Activated CD4-positive, CD25-positive, alpha-beta regulatory T cell (primary cell): Measurements from ENCODE around the gene RAF1.
"Not testable (repeated sequence)": the region's sequence is repeated elsewhere in the genome, so short reads cannot be mapped to it uniquely, and the experiment has no call there.

Experiments
- DNase-seq, 4 experiments: peaks; one replicate each; lab custom pipeline; 2025; lab: John Stamatoyannopoulos, UW

The RAF1 gene

DNA sequence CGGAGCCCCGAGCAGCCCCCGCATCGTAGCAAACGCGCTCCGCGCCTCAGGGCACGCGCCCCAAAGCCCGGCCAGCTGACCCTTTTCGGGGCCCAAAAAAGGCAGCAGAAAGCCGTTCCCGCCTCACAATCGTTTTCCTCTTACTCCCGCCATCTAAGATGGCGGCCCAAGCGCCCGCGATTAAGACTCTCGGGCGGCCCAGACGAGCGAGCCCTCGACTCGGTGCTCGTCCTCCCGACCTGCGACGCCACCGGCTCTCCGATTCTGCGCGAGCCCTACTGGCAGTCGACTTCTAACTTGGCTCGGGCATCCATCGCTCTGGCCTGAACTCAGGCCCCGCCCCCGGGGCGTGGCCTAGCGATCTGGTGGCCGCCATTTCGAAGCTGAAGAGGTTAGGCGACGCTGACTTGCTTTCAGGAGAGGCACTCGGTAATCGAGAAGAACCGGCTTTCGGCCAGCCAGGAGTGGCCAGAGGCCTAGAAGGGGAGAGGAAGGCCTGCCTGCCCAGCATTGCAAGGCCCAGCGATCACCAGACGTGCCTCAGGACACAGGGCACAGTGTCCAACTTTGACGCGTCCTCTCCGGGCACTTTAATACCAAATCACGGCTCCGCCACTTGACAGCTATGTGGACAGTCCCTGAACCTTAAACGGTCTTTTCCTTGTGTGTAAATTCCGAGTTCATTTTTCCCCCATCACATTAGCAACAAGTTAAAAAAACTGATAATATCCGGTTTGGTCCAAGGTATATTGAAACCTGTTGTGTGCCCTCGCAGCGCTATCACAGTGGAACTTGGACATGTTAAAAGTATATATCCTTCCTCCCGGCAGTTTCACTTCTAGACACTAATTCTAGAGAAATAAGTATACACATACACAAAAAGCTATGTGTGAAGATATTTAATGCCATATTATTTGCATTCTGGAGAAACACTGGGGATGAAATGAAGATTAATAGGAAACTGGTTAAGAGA, at the start of gene RAF1:
TSS of gene RAF1 (minus strand) at position 182 of the 973 bp plus-strand sequence. CDS start 45,396 bp downstream, outside the sequence.
- DNase-seq: peak; percentile 94 to 98 (median 96)

DNA sequence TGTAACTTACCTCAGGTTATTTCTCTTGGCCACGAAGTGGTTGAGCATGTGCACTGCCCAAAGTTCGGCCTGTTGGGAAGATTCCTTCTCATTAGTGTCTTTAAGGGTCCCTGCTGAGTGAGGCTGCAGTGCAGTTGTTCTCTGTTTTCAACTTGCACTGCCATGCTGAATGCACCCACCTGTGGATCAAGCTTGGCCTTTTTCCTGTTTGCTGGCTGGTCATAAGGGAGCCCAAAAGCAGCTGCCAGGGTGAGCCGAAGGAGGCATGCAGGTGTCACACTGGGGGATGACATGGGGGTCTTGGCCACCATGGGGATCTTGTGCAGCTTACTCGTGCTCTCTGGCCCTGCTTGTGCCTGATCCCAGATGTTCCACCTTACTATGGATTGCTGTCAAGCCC, 46.1 kb upstream of the RAF1 start:
- no peak for DNase-seq

DNA sequence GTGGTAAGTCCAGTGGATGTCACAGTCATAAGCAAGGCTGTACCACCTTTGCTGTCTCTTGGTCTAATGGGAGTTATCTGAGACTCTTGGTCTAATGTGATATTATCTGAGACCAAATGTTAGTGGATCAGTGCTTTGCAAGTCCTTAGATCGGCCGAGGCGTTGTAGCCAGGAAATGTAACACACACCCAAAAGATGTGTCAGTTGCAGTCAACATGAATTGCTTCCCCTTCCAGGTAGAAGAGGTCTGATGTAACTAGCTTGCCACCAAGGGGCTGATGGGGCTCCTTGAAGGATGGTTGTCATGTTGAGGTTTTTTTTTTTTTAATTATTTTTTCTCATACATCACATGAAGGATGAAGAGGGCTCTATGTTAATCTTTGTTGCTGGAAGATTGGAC, 45.4 kb upstream of the RAF1 start:
- no peak for DNase-seq

DNA sequence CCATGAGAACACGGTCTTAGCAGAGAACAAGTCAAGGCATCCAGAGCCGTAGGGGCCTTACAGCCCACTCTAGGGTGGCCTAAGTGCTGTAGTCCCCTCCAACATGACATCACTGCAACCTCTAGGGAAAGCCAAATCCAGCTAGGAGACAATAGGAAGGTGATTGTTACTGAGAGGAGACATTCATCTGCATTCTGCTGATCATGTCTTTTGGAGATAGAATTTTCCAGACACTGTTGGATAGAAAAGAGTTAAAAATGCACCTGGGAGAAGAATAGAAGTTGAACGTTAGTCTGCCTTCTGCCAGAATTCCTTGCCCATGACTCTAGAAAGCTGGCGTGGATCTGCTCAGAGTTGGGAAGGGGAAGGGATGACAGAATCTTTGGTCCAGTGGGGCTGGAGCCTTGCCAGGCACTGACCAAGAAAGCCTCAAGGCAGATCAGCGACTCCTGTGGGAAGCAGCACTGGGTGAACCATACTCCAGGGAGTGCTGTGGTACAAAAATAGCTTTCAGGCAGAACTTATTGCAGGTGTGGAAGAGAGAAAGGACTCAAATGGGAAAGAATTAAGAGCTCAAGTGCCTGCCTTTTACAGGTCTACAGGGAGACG, 44.8 kb upstream of the RAF1 start:
- DNase-seq: no peak

DNA sequence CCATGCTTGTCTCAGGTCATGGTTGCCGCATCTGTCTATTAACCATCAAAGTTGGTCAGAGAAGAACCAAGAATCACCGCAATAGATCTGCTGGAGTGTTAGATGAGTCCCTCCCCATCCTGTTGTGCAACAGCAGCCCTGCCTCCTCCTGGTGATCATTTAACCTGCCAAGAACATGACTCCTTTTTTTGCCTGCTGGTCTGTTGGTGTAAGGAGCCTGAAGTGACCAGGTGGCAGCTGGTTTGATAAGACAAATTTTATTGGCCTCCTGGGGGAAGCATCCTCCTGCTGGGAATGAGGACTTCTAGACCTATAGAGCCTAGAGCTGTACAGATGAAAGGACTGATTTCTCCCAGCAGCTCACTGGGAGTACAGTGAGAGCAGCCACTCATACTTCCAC, 43.5 kb upstream of the RAF1 start:
- DNase-seq: no peak

DNA sequence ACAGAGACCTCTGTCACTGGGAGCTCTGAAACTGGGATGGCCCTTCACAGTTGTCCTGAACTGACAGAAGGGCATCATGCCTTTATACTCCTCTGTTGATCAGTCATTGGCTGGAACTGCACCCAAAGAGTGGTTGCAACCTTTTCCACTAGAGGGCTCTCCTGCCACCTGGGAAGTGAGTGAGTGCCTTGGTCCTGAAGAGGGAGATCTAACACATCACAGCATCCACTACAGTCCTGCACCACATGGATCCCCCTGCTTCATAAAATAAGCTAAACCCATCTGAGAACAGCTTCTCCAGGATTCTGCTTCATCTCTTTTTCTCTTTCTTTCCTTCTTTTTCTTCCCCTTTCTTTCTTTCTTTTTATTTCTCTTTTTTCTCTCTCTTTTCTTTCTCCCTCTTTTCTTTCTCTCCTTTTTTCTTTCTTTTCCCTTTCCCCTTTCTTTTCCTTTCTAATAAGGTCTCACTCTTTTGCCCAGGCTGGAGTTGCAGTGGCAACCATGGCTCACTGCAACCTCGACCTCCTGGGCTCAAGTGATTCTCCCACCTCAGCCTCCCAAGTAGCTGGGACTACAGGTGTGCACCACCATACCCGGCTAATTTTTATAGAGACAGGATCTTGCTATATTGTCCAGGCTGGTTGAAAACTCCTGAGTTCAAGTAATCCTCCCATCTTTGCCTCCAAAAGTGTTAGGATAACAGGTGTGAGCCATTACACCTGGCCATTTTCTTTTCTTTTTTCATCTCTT, 42.8 kb upstream of the RAF1 start:
- peak in 2 of 4 experiments; percentile 9 to 11 for DNase-seq

DNA sequence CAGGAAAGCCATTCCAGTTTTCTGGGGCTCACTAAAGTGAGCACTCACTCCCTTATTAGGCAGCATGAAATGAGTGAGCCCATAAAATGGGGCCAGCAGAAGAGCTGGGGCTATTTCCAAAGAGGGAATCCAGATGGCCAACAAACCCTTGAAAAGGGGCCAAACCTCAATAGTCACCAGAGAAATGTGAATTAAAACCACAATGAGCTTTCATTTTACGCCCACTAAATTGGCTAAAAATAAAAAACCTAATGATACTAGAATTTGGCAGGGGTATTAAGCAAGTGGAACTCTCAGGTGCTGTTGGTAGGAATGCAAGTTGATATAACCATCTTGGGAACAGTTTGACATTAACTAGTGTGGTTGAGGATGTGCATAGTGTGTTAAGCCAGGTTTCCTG, 42.1 kb upstream of the RAF1 start:
- DNase-seq: no peak

DNA sequence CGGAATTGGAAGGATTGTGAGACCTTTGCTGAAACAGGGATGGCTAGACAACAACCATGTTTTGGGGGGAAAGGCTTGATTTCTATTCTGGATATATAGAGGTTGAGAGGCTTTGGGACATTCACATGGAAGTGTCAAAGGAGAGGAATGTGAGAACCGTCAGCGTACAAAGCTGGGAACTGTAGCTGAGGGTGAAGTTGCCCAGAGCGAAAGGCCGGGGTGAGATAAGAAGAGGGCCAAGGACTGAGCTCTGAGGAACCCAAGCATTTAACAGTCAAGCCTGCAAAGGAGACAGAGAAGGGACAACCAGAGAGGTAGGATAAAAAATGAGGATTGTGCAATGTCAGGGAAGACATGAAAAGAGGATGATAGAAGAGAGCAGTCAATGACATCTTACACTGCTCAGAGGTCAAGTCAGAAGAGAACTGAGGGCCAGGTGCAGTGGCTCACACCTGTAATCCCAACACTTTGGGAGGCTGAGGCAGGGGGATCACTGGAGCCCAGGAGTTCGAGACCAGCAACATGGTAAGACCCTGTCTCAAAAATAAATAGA, 41.5 kb upstream of the RAF1 start:
- DNase-seq: no peak

DNA sequence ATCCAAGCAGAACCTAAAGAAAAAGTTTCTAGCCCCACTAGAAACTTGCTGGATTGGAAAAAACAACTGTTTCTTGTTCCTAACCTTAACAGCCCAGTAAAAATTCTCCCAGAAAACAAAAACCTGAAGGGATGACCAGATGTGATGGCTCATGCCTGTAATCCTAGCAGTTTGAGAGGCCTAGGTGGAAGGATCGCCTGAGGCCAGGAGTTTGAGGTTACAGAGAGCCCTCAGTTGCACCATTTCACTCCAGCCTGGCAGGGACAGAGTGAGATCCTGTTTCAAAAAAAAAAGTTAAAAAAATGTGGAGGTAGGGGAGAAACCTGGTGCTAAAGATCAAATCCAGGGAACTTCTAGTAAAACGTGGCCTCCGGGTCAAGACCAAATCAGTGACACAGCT, 38.6 kb upstream of the RAF1 start:
- DNase-seq: no peak

DNA sequence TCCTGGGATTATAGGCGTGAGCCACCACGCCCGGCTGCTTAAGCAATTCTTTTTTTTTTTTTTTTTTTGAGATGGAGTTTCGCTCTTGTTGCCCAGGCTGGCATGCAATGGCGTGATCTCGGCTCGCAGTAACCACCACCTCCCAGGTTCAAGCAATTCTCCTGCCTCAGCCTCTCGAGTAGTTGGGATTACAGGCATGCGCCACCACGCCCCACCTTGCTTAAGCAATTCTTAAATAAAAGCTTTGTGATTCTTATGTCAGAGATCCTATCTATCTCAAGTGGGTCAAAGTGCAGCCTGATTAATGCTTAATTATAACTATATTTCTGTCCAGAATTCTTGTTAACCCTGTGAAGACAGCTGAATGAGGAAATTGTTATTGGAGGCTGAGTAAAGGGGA, 37.7 kb upstream of the RAF1 start:
- DNase-seq: not testable (repeated sequence)

DNA sequence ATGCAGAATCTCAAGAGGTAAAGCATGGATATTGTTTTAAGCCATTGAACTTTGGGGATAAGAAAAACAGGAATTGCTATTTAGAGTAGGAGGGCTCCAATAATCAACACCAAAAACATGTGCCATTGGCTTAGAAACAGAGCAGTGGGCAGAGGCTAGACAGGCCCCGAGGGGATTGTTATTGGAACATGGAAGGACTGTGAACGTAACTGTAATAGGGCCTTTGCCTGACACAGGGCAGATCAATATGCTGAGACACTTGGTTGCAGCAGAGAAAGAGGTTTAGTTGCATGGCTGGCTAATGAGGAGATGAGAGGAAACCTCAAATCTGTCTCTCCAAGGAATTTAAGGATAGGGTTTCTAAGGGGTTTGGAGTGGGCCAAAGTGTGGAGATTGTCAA, 36.9 kb upstream of the RAF1 start:
- no peak for DNase-seq

DNA sequence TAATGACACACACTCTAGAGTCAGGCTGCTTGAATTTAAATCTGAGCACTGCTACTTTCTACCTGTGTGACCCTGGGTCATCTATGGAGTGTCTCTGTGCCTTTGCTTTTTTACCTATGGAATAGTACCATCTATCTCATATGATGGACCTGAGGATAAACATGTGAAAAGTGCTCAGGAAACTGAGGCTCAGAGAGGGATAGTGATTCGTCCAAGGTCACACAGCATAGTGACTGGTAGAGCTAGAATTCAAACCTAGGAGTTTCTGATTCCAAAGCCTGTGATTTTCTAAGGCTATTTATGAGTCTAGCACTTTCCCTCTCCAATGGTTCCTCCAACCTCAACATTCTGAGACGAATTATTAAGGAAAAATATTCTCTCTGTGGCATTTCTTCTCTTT, 32.0 kb upstream of the RAF1 start:
- no peak for DNase-seq

DNA sequence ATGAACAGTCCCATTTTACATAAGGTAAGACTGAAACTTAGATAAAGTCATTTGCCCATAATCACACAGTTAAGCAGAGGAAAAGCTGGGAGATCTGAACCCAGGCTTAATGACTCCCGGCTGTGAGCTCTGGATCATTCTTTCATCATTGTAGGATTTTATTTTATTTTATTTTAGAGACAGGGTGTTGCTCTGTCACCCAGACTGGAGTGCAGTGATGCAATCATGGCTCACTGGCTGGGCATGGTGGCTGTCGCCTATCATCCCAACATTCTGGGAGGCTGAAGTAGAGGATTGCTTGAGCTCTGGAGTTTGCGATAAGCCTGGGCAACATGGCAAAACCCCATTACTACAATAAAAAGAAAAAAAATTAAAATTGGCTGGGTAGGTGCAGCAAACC, 31.2 kb upstream of the RAF1 start:
- DNase-seq: no peak

DNA sequence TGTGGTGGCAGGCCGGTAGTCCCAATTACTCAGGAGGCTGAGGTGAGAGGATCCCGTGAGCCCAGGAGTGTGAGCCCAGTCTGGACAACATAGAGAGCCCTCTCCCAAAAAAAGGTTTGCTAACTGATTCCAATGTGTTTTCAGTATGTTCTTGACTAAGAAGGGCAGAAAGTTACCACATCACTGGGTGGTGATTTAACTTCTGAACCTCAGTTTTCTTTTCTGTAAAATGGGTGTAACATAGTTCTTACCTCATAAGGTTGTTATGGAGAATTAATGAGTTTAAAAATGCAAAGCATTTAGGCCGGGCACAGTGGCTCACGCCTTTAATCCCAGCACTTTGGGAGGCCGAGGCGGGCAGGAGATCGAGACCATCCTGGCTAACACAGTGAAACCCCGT, 28.5 kb upstream of the RAF1 start:
- no peak for DNase-seq

DNA sequence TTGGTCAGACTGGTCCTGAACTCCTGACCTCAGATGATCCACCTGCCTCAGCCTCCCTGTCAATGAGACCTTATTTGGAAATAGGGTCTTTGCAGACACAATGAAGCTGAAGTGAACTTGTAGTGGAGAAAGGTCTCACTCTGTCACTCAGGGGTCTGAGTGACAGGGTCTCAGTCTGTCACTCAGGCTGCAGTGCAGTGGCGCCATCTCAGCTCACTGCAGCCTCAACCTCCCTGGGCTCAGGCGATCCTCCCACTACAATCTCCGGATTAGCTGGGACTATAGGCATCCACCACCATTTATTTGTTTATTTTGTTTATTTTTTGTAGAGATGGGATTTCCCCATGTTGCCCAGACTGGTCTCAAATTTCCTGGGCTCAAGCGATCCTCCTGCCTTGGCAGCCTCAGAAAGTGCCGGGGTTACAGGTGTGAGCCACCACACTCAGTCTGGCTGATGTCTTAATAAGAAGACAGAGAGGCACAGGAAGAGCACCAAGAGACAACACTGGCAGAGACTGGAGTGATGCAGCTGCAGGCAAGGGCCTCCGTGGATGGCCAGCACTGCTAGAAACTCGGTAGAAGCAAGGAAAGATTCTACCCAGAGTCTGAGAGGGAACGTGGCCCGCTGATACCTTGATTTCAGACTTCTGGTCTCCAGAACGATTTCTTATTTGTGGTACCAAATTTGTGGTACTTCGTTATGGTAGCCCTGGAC, 26.2 kb upstream of the RAF1 start:
- no peak for DNase-seq

DNA sequence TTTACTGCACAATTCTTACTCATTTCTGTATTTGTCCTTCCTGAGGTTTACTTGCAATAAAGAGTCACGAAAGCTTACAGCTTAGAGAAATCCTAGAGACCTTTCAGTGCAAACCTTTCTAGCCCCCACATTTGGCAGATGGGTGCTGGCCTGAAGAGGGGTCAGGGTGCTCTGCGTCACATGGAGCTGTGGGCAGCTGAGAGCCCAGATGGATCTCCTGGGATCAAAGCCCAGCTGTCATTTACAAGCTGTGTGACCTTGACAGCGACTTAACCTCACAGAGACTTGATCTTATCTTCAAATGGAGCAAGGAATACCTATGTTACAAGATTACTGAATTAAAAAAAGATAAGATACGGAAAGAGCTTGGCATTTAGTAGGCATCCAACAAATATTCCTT, 24.0 kb upstream of the RAF1 start:
- DNase-seq: no peak

DNA sequence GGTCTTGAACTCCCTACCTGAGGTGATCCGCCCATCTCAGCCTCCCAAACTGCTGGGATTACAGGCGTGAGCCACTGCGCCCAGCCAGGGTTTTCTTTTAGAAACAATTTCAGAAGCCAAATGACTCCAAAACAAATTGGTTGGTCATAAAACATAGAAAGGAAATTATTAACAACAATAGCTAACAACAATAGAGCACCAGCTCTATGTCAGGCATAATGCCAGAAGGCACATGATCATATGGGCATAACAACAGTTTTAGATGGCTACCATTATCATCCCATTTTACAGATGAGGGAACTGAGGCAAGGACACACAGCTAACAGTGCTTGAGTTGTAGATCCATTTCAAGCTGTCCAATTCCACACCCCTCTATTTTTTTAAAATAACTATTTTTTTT, 22.2 kb upstream of the RAF1 start:
- DNase-seq: no peak

DNA sequence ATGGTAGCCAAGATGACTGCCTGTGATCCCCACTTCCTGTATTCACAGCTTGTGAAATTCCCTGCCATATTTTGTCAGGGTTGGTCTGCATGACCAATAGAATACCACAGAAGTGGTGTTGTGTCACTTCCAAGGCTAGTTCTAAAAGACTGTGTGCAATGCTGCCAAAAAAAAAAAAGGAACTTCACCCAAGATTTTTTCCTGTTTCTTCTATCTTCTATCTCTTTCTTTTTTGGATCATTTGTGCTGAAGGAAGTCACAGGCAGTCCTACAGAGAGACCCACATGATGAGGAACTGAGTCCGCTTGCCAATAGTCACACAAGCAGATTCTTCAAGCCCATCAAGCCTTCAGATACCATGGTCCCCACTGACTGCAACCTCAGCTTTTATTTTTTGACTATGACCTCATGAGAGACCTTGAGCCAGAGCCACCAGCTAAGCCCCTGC, 18.1 kb upstream of the RAF1 start:
- DNase-seq: no peak

DNA sequence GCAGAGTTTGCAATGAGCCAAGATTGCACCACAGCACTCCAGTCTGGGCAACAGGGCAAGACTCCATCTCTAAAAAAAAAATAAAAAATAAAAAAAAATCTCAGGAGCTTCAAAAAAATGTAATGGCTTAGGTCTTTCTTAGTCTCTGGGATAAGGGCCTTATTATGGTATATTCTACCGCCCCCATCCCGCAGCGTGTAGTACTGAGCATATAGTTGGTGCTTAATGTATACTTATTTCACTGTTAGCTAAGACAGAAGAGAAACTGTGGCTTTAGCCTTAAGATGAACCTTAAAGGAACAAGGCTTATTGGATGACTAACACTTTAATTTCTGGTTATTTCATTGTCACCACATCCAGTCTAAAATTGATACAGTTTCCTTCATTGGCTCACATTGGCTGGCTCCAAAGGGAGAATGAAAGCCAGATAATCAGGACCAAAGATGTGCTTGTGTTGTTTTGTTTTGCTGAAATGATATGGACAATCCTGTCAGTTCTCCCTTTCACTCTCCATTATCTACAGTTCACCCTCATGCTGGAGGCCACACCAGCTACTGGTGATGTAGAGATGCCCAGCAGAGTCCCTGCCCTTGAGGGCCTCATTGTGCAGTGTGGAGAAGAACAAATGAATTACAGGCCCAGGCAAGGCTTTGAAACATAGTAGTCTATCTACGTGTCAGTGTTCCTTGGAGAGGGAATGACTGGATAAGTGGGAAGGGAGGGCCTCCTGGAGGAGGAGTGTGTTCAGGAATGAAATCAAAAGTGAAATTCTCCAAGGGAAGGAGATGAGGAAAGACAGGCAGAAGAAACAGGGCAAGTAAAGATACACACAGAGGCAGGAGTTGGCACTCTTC, 17.4 kb upstream of the RAF1 start:
- DNase-seq: no peak

DNA sequence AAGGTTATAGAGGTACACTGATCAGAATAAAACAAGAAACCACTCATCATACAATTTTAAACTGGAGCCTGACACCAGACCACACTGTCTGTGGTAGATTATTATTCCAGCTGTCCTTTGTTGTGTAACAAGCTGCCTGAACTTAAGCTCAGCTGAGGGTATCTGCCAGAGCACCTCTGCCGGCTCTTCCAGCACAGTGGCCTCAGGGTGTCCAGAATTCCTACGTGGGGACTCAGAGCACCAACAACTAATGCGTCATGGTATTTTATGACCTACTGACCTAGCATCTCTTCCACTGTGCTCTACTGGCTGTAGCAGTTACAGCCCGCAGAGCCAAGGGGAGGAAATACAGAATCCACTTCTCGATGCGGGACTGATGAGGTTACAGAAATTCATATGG, 15.6 kb upstream of the RAF1 start:
- no peak for DNase-seq

DNA sequence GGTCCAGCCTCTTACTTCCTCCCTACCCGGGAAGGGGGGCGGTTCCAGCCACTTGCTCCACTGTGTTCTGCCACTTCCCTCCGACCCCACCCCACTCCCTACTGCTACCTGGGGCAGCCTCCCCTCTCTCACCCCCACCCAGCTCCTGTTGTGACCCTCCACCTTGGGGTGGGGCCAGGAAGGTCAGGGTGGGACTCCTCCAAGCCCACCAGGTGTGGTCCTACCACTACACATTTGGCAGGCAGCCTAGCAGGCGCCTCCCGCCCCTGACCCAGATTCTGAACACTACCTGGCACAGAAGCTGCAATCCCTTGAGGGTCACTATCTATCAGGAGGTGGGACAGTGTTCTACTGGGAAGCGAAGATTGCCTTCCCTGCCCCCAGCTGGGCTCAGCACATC, 13.7 kb upstream of the RAF1 start:
- no peak for DNase-seq
